H1 (cell line): ENCODE results near the gene DGKK. TPM values are rescaled to one million over a fixed set of nuclear protein-coding genes. Genes with fewer than 3 reads are reported as not detected.

Experiments
- CHD2 ChIP-seq: IDR thresholded peaks from 2 replicates; pipeline ENCODE4 v1.6.1; 2012; ENCODE audit warnings: low read length, improper control_type of control experiment
- GABPA ChIP-seq: IDR thresholded peaks from 2 replicates; pipeline ENCODE4 v1.6.1; 2011; ENCODE audit warnings: mild to moderate bottlenecking, low read length, moderate library complexity, borderline replicate concordance; ENCODE audit not compliant: insufficient read depth
- KDM4A ChIP-seq: IDR thresholded peaks from one replicate; pipeline ENCODE4 v1.7.1; 2012; ENCODE audit warnings: low read depth, mild to moderate bottlenecking, moderate library complexity, low read length, inconsistent platforms; ENCODE audit not compliant: severe bottlenecking
- RBBP5 ChIP-seq: IDR thresholded peaks from 2 replicates; pipeline ENCODE4 v1.7.1; 2012; ENCODE audit warnings: low read depth, mild to moderate bottlenecking, inconsistent platforms, low read length, moderate library complexity, borderline replicate concordance
- SP1 ChIP-seq: IDR thresholded peaks from 2 replicates; pipeline ENCODE4 v1.6.1; 2011; ENCODE audit warnings: low read depth, low read length
- TAF7 ChIP-seq: optimal IDR thresholded peaks from 2 replicates; pipeline ENCODE3; 2011; ENCODE audit warnings: low read depth, mild to moderate bottlenecking, inconsistent platforms, low read length, moderate library complexity, borderline replicate concordance
- polyA plus RNA-seq, 7 experiments: library from polyadenylated mRNA; depleted of rRNA in 3 of 7; stranded (reverse) in 5 of 7; unstranded in 2 of 7; fragments of >200 nt in 5 of 7; fragments of 200-250 nt in 2 of 7; gene quantifications; 1 replicate in 5 of 7; 2 replicates in 1 of 7; 4 replicates in 1 of 7; pipeline versions ENCODE4 v1.2.1 to v1.2.3, GENCODE V29; 2011 to 2013; ENCODE audit warnings: missing spikeins in 2 of 7, mixed read lengths in 2 of 7
- total RNA-seq: library from RNA; stranded (reverse); fragmentation: NEBNext Ultra II Directional; extraction: Animal tissue kit (Norgen Biotek cat#: 25700); gene quantifications from 2 replicates; pipeline ENCODE4 v1.2.1, GENCODE V29; 2021
- TF ChIP-seq, protein P1 (sequence below): fragments of 300-600 bp; sonication (generic); IDR thresholded peaks from 2 replicates; pipeline ENCODE4 v1.7.1; 2012; ENCODE audit warnings: low read length, moderate library complexity, mild to moderate bottlenecking, inconsistent platforms; ENCODE audit not compliant: insufficient replicate concordance
- TF ChIP-seq, protein P2 (sequence below): IDR thresholded peaks from 2 replicates; pipeline ENCODE4 v1.6.1; 2011; ENCODE audit warnings: low read depth, mild to moderate bottlenecking, low read length; ENCODE audit not compliant: insufficient read depth
- TF ChIP-seq, protein P3 (sequence below): IDR thresholded peaks from 2 replicates; pipeline ENCODE4 v1.6.1; 2012; ENCODE audit warnings: low read length, inconsistent platforms

DGKK gene
- total and polyA plus RNA-seq, 2 of the 8 experiments (the other 6 are each of a cell fraction or from before 2014, with no cell fraction given) = 4.9 to 19.2 TPM

DNA sequence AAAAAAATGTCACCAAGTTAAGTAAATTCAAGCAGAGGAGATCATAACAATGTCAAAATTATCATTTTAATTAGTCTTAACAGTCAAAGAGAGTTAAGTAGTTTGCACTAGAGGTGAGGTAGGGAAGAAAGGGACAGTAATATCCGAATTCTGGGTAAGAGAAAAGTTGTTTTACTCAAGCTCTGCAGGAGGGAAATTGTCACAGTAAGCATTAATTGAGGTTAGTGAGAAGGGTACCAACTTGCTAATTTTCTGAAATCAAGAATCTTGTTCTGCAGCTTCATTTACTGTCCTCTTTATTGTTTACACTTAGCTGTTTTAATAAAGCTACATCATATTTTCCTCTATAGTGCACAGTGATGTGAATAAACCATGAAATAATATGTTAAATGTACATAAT lies 11.0 kb downstream of the DGKK start (continued):
- TF ChIP-seq, protein P1, sequence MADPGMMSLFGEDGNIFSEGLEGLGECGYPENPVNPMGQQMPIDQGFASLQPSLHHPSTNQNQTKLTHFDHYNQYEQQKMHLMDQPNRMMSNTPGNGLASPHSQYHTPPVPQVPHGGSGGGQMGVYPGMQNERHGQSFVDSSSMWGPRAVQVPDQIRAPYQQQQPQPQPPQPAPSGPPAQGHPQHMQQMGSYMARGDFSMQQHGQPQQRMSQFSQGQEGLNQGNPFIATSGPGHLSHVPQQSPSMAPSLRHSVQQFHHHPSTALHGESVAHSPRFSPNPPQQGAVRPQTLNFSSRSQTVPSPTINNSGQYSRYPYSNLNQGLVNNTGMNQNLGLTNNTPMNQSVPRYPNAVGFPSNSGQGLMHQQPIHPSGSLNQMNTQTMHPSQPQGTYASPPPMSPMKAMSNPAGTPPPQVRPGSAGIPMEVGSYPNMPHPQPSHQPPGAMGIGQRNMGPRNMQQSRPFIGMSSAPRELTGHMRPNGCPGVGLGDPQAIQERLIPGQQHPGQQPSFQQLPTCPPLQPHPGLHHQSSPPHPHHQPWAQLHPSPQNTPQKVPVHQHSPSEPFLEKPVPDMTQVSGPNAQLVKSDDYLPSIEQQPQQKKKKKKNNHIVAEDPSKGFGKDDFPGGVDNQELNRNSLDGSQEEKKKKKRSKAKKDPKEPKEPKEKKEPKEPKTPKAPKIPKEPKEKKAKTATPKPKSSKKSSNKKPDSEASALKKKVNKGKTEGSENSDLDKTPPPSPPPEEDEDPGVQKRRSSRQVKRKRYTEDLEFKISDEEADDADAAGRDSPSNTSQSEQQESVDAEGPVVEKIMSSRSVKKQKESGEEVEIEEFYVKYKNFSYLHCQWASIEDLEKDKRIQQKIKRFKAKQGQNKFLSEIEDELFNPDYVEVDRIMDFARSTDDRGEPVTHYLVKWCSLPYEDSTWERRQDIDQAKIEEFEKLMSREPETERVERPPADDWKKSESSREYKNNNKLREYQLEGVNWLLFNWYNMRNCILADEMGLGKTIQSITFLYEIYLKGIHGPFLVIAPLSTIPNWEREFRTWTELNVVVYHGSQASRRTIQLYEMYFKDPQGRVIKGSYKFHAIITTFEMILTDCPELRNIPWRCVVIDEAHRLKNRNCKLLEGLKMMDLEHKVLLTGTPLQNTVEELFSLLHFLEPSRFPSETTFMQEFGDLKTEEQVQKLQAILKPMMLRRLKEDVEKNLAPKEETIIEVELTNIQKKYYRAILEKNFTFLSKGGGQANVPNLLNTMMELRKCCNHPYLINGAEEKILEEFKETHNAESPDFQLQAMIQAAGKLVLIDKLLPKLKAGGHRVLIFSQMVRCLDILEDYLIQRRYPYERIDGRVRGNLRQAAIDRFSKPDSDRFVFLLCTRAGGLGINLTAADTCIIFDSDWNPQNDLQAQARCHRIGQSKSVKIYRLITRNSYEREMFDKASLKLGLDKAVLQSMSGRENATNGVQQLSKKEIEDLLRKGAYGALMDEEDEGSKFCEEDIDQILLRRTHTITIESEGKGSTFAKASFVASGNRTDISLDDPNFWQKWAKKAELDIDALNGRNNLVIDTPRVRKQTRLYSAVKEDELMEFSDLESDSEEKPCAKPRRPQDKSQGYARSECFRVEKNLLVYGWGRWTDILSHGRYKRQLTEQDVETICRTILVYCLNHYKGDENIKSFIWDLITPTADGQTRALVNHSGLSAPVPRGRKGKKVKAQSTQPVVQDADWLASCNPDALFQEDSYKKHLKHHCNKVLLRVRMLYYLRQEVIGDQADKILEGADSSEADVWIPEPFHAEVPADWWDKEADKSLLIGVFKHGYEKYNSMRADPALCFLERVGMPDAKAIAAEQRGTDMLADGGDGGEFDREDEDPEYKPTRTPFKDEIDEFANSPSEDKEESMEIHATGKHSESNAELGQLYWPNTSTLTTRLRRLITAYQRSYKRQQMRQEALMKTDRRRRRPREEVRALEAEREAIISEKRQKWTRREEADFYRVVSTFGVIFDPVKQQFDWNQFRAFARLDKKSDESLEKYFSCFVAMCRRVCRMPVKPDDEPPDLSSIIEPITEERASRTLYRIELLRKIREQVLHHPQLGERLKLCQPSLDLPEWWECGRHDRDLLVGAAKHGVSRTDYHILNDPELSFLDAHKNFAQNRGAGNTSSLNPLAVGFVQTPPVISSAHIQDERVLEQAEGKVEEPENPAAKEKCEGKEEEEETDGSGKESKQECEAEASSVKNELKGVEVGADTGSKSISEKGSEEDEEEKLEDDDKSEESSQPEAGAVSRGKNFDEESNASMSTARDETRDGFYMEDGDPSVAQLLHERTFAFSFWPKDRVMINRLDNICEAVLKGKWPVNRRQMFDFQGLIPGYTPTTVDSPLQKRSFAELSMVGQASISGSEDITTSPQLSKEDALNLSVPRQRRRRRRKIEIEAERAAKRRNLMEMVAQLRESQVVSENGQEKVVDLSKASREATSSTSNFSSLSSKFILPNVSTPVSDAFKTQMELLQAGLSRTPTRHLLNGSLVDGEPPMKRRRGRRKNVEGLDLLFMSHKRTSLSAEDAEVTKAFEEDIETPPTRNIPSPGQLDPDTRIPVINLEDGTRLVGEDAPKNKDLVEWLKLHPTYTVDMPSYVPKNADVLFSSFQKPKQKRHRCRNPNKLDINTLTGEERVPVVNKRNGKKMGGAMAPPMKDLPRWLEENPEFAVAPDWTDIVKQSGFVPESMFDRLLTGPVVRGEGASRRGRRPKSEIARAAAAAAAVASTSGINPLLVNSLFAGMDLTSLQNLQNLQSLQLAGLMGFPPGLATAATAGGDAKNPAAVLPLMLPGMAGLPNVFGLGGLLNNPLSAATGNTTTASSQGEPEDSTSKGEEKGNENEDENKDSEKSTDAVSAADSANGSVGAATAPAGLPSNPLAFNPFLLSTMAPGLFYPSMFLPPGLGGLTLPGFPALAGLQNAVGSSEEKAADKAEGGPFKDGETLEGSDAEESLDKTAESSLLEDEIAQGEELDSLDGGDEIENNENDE = no peak
- TF ChIP-seq CHD2 (no peak), RBBP5 (no peak), SP1 (no peak), TAF7 (no peak), GABPA (no peak), KDM4A (no peak)
- TF ChIP-seq, protein P2, sequence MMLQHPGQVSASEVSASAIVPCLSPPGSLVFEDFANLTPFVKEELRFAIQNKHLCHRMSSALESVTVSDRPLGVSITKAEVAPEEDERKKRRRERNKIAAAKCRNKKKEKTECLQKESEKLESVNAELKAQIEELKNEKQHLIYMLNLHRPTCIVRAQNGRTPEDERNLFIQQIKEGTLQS = no peak
- TF ChIP-seq, protein P3, sequence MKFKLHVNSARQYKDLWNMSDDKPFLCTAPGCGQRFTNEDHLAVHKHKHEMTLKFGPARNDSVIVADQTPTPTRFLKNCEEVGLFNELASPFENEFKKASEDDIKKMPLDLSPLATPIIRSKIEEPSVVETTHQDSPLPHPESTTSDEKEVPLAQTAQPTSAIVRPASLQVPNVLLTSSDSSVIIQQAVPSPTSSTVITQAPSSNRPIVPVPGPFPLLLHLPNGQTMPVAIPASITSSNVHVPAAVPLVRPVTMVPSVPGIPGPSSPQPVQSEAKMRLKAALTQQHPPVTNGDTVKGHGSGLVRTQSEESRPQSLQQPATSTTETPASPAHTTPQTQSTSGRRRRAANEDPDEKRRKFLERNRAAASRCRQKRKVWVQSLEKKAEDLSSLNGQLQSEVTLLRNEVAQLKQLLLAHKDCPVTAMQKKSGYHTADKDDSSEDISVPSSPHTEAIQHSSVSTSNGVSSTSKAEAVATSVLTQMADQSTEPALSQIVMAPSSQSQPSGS = no peak
